ENCODE results near the gene PSMC5. TPM values are rescaled to one million over a fixed set of nuclear protein-coding genes. Genes with fewer than 3 reads are reported as not detected.
A peak's percentile ranks its signal among the peaks of the same experiment; 100 is the strongest.

PSMC5 gene
- total and polyA plus RNA-seq, 9 of the 15 experiments (the other 6 are each of a cell fraction or from before 2014, with no cell fraction given): 89.2 to 393 (median 161) TPM

DNA sequence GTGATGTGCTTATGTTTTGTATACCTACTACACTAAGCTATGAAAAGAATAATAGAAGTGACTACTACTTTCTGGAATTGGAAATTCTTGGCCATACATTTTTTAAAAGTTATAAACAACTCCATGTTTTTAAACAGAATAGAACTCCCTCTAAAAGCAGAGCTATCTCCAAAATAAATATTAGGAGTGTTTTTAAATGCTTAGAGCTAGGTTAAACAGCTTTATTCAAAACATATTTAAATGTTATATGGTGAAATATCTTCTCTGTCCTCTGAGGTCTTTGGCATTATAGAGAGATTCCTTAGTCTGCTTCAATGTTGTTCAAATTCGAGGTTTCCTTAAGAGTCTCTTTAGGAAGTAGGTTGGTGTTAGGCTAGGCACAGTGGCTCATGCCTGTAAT is 22.9 kb upstream of the PSMC5 start:
- H3K79me2 ChIP-seq (ENCODE audit: control insufficient read depth, insufficient read depth, low read length): no peaks in the 10 kb centered on the region; the same call in 2 of the 3 replicates
- H3K9me1 ChIP-seq (ENCODE audit: control insufficient read depth, insufficient read depth, low read length): no peaks in the 10 kb centered on the region
- H3K9me3 ChIP-seq (replicated peaks; ENCODE audit: control insufficient read depth, insufficient read depth, low read depth, low read length): no peaks in the 10 kb centered on the region
- no peaks in the 10 kb centered on the region; the same call in 1 of the 2 replicates for H4K20me1 ChIP-seq (replicated peaks; ENCODE audit: control insufficient read depth, insufficient read depth, low read length)
- WGBS (ENCODE audit: insufficient coverage, low coverage, missing lambda C conversion rate): 88% methylated on average over 1 of the region's 1 CpG
- H3K27ac ChIP-seq (ENCODE audit: extremely low read depth, low read depth, low read length): no peak overlapping the region
- no peak overlapping the region for H3K4me2 ChIP-seq (ENCODE audit: insufficient read depth, low read length)
- TF ChIP-seq SRSF7 (optimal IDR thresholded peaks at IDR 0.05; ENCODE audit: low read depth, low read length): no peak
- peak; percentile 1 for TF ChIP-seq RBM25 (IDR thresholded peaks at IDR 0.05; ENCODE audit: low read depth, low read length, severe bottlenecking)
- no peak for TF ChIP-seq SAFB (IDR thresholded peaks at IDR 0.05; ENCODE audit: borderline replicate concordance, low read depth, low read length)
- TF ChIP-seq, protein P1, sequence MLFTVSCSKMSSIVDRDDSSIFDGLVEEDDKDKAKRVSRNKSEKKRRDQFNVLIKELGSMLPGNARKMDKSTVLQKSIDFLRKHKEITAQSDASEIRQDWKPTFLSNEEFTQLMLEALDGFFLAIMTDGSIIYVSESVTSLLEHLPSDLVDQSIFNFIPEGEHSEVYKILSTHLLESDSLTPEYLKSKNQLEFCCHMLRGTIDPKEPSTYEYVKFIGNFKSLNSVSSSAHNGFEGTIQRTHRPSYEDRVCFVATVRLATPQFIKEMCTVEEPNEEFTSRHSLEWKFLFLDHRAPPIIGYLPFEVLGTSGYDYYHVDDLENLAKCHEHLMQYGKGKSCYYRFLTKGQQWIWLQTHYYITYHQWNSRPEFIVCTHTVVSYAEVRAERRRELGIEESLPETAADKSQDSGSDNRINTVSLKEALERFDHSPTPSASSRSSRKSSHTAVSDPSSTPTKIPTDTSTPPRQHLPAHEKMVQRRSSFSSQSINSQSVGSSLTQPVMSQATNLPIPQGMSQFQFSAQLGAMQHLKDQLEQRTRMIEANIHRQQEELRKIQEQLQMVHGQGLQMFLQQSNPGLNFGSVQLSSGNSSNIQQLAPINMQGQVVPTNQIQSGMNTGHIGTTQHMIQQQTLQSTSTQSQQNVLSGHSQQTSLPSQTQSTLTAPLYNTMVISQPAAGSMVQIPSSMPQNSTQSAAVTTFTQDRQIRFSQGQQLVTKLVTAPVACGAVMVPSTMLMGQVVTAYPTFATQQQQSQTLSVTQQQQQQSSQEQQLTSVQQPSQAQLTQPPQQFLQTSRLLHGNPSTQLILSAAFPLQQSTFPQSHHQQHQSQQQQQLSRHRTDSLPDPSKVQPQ (CRISPR knock-in tag; IDR thresholded peaks at IDR 0.05; ENCODE audit: borderline replicate concordance): no peak
- ATAC-seq: no peak
- no peaks in the 10 kb centered on the region for H3K4me1 ChIP-seq (replicated peaks in 1 of 2; ENCODE audit: control insufficient read depth in 2 of 2, insufficient read depth in 2 of 2, low read length in 2 of 2)
- H2AFZ ChIP-seq (ENCODE audit: low read depth, low read length): no peak overlapping the region
- no peaks in the 10 kb centered on the region for H3K27me3 ChIP-seq (ENCODE audit: control insufficient read depth in 2 of 2, insufficient read depth in 2 of 2, low read length in 2 of 2)
- in situ Hi-C loops (cut with MboI) (no loop called here), intact Hi-C loops (cut with micrococcal nuclease) (no loop called here)
- H3K9ac ChIP-seq (ENCODE audit: insufficient read depth in 1 of 2, low read depth in 2 of 2, low read length in 2 of 2): no peak overlapping the region
- POLR2A ChIA-PET: interaction anchor here (0.6 to 3.5 kb wide), 10 partner anchors 8 to 306 kb away, joined by 3 to 15 read pairs (median 3); partner anchors contain the start of genes CCDC47 and DDX42
- no peak for DNase-seq (ENCODE audit: extremely low read depth in 1 of 4, low spot score in 3 of 4)
- BruUV-seq (replicated peaks): no TSS peak
- H3K36me3 ChIP-seq (ENCODE audit: control insufficient read depth, insufficient read depth, low read length): peaks cover 95% of the 10 kb centered on the region
- H3K4me3 ChIP-seq: no peak overlapping the region
- FAIRE-seq: no peak
- CTCF ChIA-PET (ENCODE audit: low intra/inter-chr PET ratio): no interaction called here

Measured in K562 (cell line).